Esophagus muscularis mucosa (tissue), 4 donors: ENCODE data around the gene YWHAG. TPM values are rescaled to one million over a fixed set of nuclear protein-coding genes. Genes with fewer than 3 reads are reported as not detected.

Experiments used
- DNase-seq: peaks from one replicate; pipeline ENCODE4 v3.0.0-alpha.2; 2017; ENCODE audit errors: extremely low spot score
- H3K27ac ChIP-seq, 4 donors: fragments of 200-600 bp; sonication (generic); replicated peaks in 1 of 4; 1 replicate in 3 of 4; 2 replicates in 1 of 4; pipeline ENCODE4 v1.5.1; 2016 to 2019; ENCODE audit warnings: mild to moderate bottlenecking in 1 of 4
- H3K27me3 ChIP-seq, 4 donors: fragments of 200-600 bp; sonication (generic); one replicate each; pipeline versions ENCODE4 v1.5.1 to v1.6.0; 2016 to 2019
- H3K36me3 ChIP-seq, 4 donors: fragments of 200-600 bp; sonication (generic); one replicate each; pipeline ENCODE4 v1.5.1; 2016 to 2019
- H3K4me1 ChIP-seq, 4 donors: fragments of 200-600 bp; sonication (generic); one replicate each; pipeline ENCODE4 v1.5.1; 2016 to 2019
- H3K4me3 ChIP-seq, 4 donors: fragments of 200-600 bp; sonication (generic); 1 replicate in 2 of 4; 2 replicates in 2 of 4; pipeline ENCODE4 v1.5.1; 2016 to 2019; ENCODE audit warnings: mild to moderate bottlenecking in 4 of 4, moderate library complexity in 1 of 4
- H3K9me3 ChIP-seq, 4 donors: fragments of 200-600 bp; sonication (generic); 1 replicate in 3 of 4; 2 replicates in 1 of 4; pipeline ENCODE4 v1.5.1; 2016 to 2019
- CTCF ChIP-seq, 3 experiments: fragments of 200-600 bp in 2 of 3; fragments of 450-650 bp in 1 of 3; sonication (generic) in 2 of 3; IDR thresholded peaks; one replicate each; pipeline ENCODE4 v1.5.1; 2017 to 2019; ENCODE audit warnings: antibody characterized with exemption in 3 of 3, mild to moderate bottlenecking in 2 of 3, moderate library complexity in 1 of 3
- EP300 ChIP-seq: sonication (generic); formaldehyde crosslinking; IDR thresholded peaks from one replicate; pipeline ENCODE4 v1.6.1; 2017; ENCODE audit warnings: antibody characterized with exemption
- POLR2A ChIP-seq: fragments of 450-650 bp; IDR thresholded peaks from one replicate; pipeline ENCODE4 v1.6.1; 2017; ENCODE audit warnings: antibody characterized with exemption, moderate library complexity, mild to moderate bottlenecking, low read depth
- POLR2AphosphoS5 ChIP-seq, 2 donors: sonication (generic); formaldehyde crosslinking; IDR thresholded peaks; one replicate each; pipeline ENCODE4 v1.6.1; 2017; ENCODE audit warnings: antibody characterized with exemption in 2 of 2
- WGBS: methylation state at CpG from one replicate; pipeline ENCODE4 v1.1.5; 2018; 5-methylcytosine and 5-hydroxymethylcytosine counted together
- intact Hi-C: fragments of 100-400 bp; cut with DNase I; formaldehyde crosslinking; loops from one replicate; pipeline ENCODE4 v1.15.1; 2023
- total RNA-seq, 4 donors: library from RNA; depleted of rRNA; stranded (reverse); fragments of >200 nt; gene quantifications; one replicate each; pipeline versions ENCODE4 v1.1.0 to v1.2.1, GENCODE V29; 2016

YWHAG gene
- total RNA-seq, 4 donors from 2014 or later: 55.7 to 91.6 (median 73.7) TPM

- intact Hi-C loops: no loop called here
- no peak overlapping the region for H3K4me3 ChIP-seq
- peaks cover 17 to 67% (median 43%) of the 10 kb centered on the region in 4 donors for H3K36me3 ChIP-seq
- DNase-seq: no peak
- 93% methylated on average over 11 of the region's 11 CpGs for WGBS
- peaks cover 28 to 66% (median 41%) of the 10 kb centered on the region in 4 donors for H3K4me1 ChIP-seq
- TF ChIP-seq POLR2A: no peak
- no peak for TF ChIP-seq POLR2AphosphoS5 (IDR thresholded peaks at IDR 0.05)
- no peak for TF ChIP-seq CTCF (IDR thresholded peaks at IDR 0.05)
- no peak for TF ChIP-seq EP300
- H3K27ac ChIP-seq: peak overlapping the region in 1 of 4 donors; percentile 23
- H3K27me3 ChIP-seq: no peaks in the 10 kb centered on the region
- H3K9me3 ChIP-seq: no peaks in the 10 kb centered on the region
These were observed 33.7 kb downstream of the YWHAG start for GRCh38 chr7:76325092-76325491.

GRCh38 chr7:76318488-76319353, 40.1 kb downstream of the YWHAG start:
- Histone ChIP-seq H3K27ac (peak overlapping the region; percentile 91 to 94 (median 92)), H3K36me3 (peaks cover 0 to 11% (median 3%) of the 10 kb centered on the region in 4 donors), H3K9me3 (no peaks in the 10 kb centered on the region), H3K4me3 (peak overlapping the region; percentile 71 to 84 (median 72)), H3K4me1 (peaks cover 31 to 46% (median 45%) of the 10 kb centered on the region in 4 donors), H3K27me3 (no peaks in the 10 kb centered on the region)
- intact Hi-C loops: loop anchor here (2.0 to 5.0 kb wide), 2 partner anchors 36 to 40 kb away; partner anchors contain the start of gene YWHAG
- DNase-seq: peak; percentile 95
- peak in 1 of 2 donors; percentile 63 for TF ChIP-seq POLR2AphosphoS5 (IDR thresholded peaks at IDR 0.05)
- TF ChIP-seq CTCF (IDR thresholded peaks at IDR 0.05): peak in 2 of 3 experiments; percentile 20 to 38
- no peak for TF ChIP-seq POLR2A
- WGBS: 7% methylated on average over 23 of the region's 25 CpGs

- DNase-seq: peak; percentile 99
- under 1% methylated on average over 25 of the region's 50 CpGs for WGBS
- Histone ChIP-seq H3K27me3 (no peaks in the 10 kb centered on the region), H3K4me3 (peak overlapping the region; percentile 71 to 84 (median 72)), H3K9me3 (no peaks in the 10 kb centered on the region), H3K27ac (peak overlapping the region; percentile 91 to 94 (median 92)), H3K4me1 (peaks cover 27 to 46% (median 41%) of the 10 kb centered on the region in 4 donors), H3K36me3 (peaks cover 0 to 11% (median 3%) of the 10 kb centered on the region in 4 donors)
- intact Hi-C loops: loop anchor here (2.0 to 5.0 kb wide), 3 partner anchors 36 to 139 kb away; partner anchors contain the start of gene YWHAG
- TF ChIP-seq EP300 (no peak), CTCF (IDR thresholded peaks at IDR 0.05) (no peak), POLR2AphosphoS5 (IDR thresholded peaks at IDR 0.05) (peak; percentile 89 to 95), POLR2A (peak; percentile 62)
These were observed 40.9 kb downstream of the YWHAG start for GRCh38 chr7:76317782-76318487.

GRCh38 chr7:76316984-76317781, 41.6 kb downstream of the YWHAG start:
- no peak for TF ChIP-seq EP300
- no peak for TF ChIP-seq POLR2A
- no peak for TF ChIP-seq CTCF (IDR thresholded peaks at IDR 0.05)
- TF ChIP-seq POLR2AphosphoS5 (IDR thresholded peaks at IDR 0.05): no peak
- Histone ChIP-seq H3K27me3 (no peaks in the 10 kb centered on the region), H3K4me1 (peaks cover 21 to 38% (median 34%) of the 10 kb centered on the region in 4 donors), H3K36me3 (peaks cover 0 to 11% (median 3%) of the 10 kb centered on the region in 4 donors), H3K9me3 (no peaks in the 10 kb centered on the region), H3K27ac (peak overlapping the region; percentile 91 to 94 (median 92)), H3K4me3 (peak overlapping the region; percentile 71 to 84 (median 72))
- no peak for DNase-seq
- intact Hi-C loops: loop anchor here (2.0 to 5.0 kb wide), 2 partner anchors 35 to 138 kb away; no protein-coding TSS in a partner anchor
- WGBS: 60% methylated on average over 11 of the region's 14 CpGs
